GM19452 (cell line): Measurements from ENCODE around the gene C1orf116.

Source experiments
- ATAC-seq: cut with Tn5 transposase; IDR thresholded peaks from one replicate; pipeline ENCODE4 v1.9.1; 2021; ENCODE audit not compliant: unreplicated experiment

The C1orf116 gene

GRCh38 chr1:207032528-207033017 is at the start of gene C1orf116:
TSS of gene C1orf116 (minus strand) at chr1:207032756. CDS start at chr1:207027598, 5,158 bp downstream.
- ATAC-seq = no peak

DNA sequence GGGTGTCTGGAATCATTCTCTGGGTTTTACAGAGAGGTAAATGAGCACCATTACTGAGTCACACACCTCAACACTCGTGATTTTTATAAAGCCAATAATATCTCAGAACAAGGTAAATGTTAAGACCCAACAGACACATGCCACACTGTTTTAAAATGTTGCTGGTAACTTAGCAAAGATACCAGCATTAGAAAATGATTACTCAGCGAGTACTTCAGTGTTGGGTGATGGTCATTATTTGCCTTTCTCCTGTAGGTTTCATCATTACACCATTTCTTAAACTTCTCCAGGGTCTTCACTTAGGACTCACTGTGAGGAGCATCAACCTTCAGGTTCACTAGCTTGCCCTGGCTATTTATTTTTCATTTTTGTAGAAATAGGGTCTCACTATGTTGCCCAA is 49.2 kb upstream of the C1orf116 start:
- no peak for ATAC-seq

DNA sequence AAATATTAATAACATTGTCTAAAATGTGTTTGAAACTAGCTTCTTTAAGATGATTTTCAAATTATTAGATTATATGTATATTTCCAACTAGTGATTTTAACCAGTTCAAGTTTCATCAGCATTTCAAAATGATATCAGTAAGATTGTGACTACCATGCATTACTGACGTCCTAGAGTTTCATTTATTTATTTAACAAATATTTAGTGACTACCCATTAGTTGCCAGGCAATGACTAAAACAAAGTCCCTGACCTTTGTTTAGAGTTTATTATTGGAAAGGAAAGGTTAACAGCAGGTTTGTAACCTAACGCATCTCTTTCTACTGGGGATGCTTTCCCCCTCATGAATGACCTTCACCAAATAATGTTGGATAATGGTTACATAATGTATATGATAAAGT is 48.5 kb upstream of the C1orf116 start:
- ATAC-seq = no peak

DNA sequence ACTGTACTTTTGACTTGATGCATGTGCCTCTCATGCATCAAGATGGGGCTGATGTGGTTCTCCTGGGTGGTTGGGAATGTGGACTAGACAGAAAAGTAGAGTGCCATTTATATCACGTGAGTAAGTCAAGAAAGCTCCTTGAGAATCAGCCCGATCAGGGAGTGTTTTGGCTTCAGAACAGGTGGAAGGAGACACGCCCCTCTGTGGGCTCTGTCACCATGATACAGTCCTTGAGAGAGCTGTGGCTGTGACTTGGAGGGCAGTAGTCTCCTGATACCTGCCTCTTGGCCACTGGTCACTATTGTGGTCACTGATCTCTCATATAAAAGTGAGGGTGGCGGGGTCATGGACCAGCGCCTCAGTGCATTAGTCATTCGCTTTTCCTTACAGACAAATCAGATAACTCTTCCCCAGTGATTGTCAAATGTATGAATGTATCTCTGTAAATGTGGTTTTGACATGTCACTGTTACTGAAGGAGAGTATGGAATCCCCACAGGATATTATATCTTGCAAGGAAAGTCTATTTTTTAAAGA is 47.2 kb upstream of the C1orf116 start:
- ATAC-seq = no peak

- no peak for ATAC-seq
Measured at GRCh38 chr1:207078578-207079132, 46.1 kb upstream of the C1orf116 start.

- no peak for ATAC-seq
Measured at GRCh38 chr1:207077470-207078377, 45.2 kb upstream of the C1orf116 start.

- ATAC-seq = no peak
Measured at GRCh38 chr1:207077012-207077411, 44.5 kb upstream of the C1orf116 start.

DNA sequence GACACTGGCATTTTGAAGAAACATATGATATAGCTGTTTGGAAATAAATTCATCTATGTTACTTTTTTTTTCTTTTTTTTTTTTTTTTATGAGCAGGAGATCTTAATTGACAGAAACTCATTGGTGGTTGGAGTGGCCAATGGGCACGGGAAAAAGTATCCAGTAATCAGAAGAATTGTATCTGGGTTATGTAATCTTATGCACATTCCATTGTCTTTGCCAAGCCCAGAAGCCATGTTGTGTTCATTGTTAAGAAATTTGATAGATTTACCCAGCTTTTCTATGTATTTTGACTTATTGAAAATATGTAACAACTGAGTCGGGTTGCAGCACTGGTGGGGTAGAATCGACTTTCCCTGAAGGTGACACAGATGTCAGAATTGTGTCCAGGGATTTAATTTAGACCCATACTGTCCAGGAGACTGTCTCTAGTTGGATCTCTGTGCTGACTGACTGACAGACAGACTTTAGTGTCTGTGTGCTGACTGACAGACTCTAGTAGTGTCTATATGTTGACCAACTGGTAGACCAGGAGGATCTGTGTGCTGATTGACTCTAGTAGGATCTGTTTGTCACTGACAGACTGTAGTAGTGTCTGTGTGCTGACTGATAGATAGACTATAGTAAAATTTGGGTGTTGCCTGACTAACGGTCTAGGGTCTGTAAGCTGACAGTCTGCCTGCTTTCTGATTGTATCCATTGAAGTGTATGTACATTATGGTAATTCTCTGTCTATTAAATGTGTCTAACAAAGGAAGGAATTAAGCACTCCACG is 43.8 kb upstream of the C1orf116 start:
- ATAC-seq = no peak

DNA sequence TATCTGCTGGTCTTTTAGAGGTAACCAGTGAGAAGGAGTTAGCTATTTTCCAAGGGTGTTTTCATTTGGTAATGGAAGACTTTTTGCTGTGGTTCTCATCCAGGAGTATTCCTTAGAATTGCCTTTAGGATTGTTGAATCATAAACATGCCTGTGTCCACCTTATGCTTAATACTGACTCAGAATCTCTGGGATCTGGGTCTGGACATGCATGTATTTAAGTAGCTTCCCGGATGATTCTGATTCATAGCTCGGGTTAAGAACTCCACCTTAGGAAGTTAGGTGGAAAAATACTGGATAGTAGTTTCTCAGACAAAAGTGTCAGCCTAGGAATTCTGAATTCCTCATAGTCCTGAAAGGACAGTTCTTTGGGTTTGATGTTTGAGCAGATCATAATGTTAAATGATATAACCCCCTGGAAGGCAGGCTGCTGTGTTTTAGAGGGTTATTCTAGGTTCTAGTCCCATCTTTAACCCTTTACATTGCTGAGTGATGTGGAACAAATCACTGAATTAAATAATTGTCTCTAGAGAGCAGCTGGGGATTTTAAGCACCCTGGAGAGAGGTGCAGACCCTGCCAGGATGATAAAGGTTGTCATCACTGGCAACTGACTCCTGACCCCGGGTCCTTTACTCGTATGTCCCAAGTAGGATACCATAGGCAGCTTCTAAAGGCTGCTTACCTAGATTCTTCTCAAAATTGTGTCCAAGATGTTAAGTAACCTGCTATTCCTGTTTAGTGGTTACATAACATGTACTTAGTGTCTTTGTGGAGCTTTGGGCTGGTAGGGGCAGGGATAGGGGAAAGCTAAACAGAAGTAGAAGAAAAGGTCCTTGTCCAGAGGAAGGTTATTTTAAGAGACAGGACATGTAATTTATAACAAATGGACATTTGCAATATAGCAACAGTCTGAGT is 41.6 kb upstream of the C1orf116 start:
- ATAC-seq = no peak

DNA sequence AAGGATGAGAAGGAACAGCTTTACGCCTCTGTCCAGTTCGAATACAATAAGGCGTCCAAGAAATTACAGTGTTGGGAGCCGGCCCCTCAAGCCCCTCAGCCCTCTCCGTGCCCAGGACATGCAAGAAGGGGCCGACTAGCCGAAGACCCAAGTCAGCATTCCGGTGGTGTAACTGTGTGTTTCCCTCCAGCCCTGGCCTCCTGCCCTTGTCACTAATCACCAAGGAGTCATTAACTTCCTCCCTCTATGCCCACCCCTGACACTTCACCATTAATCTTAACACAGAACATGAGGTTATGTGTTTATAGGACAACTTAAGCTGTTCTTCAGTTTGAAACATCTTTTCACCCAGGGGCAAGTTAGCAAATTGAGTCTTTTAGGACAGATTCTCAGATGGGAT is 39.7 kb upstream of the C1orf116 start:
- ATAC-seq = no peak

GRCh38 chr1:207071426-207071825 is 38.9 kb upstream of the C1orf116 start:
- no peak for ATAC-seq

DNA sequence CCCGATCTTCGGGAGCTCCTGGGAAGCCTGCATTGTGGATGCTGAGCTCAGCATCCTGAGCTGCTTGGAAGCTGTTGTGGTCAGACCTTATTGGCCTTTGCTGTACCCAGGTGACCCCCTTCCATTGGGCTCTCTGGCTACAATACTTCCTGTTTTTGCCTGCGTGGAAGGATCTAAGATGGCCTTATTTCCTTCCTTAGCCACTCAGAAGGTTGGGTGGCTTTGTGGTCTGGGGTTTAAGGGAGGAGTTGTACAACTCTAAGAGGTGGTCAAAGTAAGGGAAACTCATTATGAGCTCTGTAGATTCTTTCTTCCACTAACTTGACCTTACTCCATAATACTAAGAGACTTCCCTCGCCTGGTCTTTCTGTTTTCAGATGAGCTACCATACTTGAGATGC is 38.3 kb upstream of the C1orf116 start:
- no peak for ATAC-seq

DNA sequence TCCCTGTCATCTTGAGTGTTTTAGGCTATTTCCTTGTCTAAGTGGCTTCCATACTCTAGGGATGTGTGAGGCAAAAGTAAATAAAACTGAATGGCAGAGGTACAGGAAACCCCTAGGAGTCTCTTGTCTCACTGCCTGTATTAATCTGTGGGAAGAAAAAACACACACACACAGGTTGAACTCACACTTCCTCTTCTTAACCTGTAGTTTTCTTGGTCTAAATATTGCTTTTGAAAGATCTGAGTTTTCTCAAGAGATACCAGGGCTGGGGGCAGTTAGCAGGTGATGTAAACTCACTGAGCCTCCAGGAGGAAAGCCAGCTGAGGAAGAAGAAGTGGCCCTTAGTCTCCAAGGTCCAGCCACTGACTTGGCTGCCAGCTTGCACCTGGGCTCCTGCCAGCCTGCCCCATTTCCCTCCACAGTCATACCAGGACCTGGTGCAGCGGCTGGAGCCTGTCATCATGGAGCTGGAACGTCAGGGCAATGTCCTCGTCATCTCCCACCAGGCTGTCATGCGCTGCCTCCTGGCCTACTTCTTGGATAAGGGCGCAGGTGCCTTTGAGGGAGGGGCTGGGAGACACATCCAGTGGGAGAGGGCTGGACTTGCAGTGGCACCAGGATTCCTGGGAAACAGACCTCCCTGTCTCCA is 37.4 kb upstream of the C1orf116 start:
- ATAC-seq = no peak

DNA sequence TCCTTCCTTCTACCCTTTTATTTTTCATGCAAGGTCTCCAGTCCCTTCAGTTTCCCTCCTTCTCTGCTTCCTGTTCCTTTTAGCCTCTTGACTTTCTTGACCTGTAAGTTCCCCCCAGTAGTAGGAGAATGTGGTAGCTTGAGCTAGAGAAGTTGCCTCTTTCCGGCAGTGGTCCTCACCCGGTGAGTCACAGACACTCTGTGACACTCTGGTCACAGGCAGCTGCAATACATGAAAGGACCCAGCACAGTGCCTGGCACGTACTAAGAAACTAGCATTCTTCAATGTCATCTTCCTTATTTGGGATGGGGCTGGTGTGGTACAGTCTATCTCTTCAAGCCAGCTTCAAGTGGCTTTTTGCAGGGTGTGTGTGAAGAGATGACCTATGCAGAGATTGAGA is 36.5 kb upstream of the C1orf116 start:
- ATAC-seq = no peak

DNA sequence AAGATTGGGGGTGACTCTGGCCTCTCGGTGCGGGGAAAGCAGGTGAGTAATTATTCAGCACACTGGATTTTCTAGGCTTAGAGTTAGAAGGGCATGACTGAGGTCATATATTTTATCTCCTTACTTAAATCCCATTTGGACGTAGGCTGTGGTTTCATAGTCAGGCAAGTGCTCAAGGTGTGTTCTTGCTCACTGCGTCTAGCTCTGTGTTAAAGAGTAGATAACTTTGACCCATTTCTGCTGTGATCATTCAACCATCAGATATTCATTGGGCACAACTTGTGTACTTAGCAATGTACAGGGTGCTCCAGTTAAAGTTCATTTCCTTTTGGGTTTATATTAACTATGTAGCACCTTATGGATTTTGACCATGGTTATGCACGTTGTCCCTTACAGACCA is 35.1 kb upstream of the C1orf116 start:
- ATAC-seq = no peak

DNA sequence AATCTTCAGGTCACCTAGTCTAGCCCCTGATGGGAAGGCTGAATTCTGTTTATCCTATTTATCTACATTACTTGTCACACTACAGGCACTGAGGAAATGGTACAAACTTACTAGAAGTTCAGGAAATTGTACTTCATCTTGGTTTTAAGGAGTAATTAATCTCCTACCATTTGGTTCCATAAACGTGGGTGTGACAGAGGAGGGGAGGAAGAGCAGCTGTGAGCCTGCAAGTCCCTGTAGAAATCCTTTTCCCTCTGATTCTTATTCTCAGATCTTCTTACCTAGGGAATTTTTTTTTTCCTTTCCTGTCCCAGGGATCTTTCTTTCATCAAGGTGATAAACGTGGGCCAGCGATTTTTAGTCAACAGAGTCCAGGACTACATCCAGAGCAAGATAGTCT is 34.6 kb upstream of the C1orf116 start:
- no peak for ATAC-seq

DNA sequence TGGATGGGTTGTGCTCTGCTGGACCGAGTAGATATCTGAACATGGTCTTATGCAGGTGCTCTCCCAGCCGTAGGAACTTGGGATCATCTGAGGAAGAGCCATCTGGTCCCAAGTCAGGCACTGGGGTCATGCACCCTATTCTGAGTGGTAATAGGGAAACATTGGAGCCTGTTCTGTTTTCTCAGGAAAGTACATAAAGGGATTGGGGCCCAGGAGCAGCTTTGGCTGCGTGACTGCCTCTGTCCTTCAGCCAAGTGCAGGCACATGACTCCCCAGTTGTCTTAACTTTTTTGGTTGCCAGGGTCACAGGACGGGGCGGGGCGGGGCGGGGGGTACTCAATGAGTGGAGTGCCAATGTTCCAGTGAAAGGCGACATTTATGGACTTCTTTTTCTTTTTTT is 32.0 kb upstream of the C1orf116 start:
- no peak for ATAC-seq

DNA sequence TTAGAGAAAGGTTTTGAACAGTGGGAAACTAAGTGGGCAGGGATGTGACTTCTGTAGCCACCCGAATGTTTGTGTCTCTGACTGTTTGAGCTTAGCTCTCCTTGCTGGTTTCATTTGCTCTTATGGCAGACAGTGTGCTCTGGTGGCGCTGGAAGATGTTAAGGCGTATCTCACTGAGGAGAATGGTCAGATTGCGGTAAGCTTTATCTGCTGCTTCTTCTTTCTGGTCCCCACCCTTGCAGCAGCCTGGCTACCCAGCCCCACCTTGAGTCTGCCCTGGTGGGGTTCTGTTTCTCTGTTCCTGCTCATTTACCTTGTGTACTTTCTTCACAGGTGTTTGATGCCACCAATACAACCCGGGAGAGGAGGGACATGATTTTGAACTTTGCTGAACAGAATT is 30.5 kb upstream of the C1orf116 start:
- ATAC-seq = no peak

- ATAC-seq = no peak
Measured at GRCh38 chr1:207062058-207062457, 29.5 kb upstream of the C1orf116 start.

- no peak for ATAC-seq
Measured at GRCh38 chr1:207060596-207060995, 28.0 kb upstream of the C1orf116 start.
